BLaER1 treated with 17β-estradiol and CSF1 and Interleukin-3, amounts not matched to agents 10 nM and 100 nM (cell line): ENCODE measurements around the gene SETMAR.

ENCODE experiments used
- H3K27ac ChIP-seq, 11 experiments: shearing (Covaris generic); formaldehyde crosslinking; 2 replicates each; pipeline ENCODE4 v1.8.1; 2022
- H3K27me3 ChIP-seq, 11 experiments: shearing (Covaris generic); formaldehyde crosslinking; 2 replicates each; pipeline ENCODE4 v1.8.1; 2022
- H3K36me3 ChIP-seq, 11 experiments: shearing (Covaris generic); formaldehyde crosslinking; 2 replicates each; pipeline ENCODE4 v1.8.1; 2022
- H3K4me1 ChIP-seq, 10 experiments: shearing (Covaris generic); formaldehyde crosslinking; 2 replicates each; pipeline ENCODE4 v1.8.1; 2022
- H3K4me2 ChIP-seq, 11 experiments: shearing (Covaris generic); formaldehyde crosslinking; 2 replicates each; pipeline ENCODE4 v1.8.1; 2022
- H3K4me3 ChIP-seq, 10 experiments: shearing (Covaris generic); formaldehyde crosslinking; 2 replicates each; pipeline ENCODE4 v1.8.1; 2022
- H3K9ac ChIP-seq, 11 experiments: shearing (Covaris generic); formaldehyde crosslinking; 2 replicates each; pipeline ENCODE4 v1.8.1; 2022
- H3K9me3 ChIP-seq, 11 experiments: shearing (Covaris generic); formaldehyde crosslinking; replicated peaks in 1 of 11; 2 replicates each; pipeline ENCODE4 v1.8.1; 2022
- H4K20me1 ChIP-seq, 11 experiments: shearing (Covaris generic); formaldehyde crosslinking; 2 replicates each; pipeline ENCODE4 v1.8.1; 2022
- Cebpa-rat ChIP-seq, 11 experiments: shearing (Covaris generic); IDR thresholded peaks; 2 replicates each; pipeline ENCODE4 v1.8.1; 2022

Gene SETMAR

GRCh38 chr3:4303187-4304123 is at the start of gene SETMAR:
TSS of gene SETMAR (plus strand) at chr3:4303369. CDS start at chr3:4303371, 2 bp downstream.
- peaks cover 0 to 15% (median 0%) of the 10 kb centered on the region in 11 experiments; a peak in 5 of 22 replicates for H3K9me3 ChIP-seq
- no peaks in the 10 kb centered on the region for H3K27me3 ChIP-seq
- no peak for TF ChIP-seq Cebpa-rat (IDR thresholded peaks at IDR 0.05)
- peak within 1 kb of the TSS; percentile 63 to 86 (median 81) for H3K4me2 ChIP-seq
- peak within 1 kb of the TSS; percentile 64 to 90 (median 79) for H3K4me3 ChIP-seq
- H3K27ac ChIP-seq, result peak within 1 kb of the TSS; percentile 91 to 99 (median 97)
- peaks cover 0 to 39% (median 30%) of the 10 kb centered on the region in 11 experiments; a peak in 19 of 22 replicates for H3K36me3 ChIP-seq
- H3K4me1 ChIP-seq, result peaks cover 12 to 21% (median 18%) of the 10 kb centered on the region in 10 experiments; a peak in 19 of 20 replicates
- peaks cover 0 to 1% (median 0%) of the 10 kb centered on the region in 11 experiments; a peak in 2 of 22 replicates for H4K20me1 ChIP-seq
- peak within 1 kb of the TSS; percentile 92 to 98 (median 97) for H3K9ac ChIP-seq

- TF ChIP-seq Cebpa-rat (IDR thresholded peaks at IDR 0.05), result no peak
- Histone ChIP-seq H3K27me3 (no peaks in the 10 kb centered on the region), H3K9me3 (no peaks in the 10 kb centered on the region), H3K4me2 (no peak overlapping the region), H3K27ac (no peak overlapping the region), H3K36me3 (no peaks in the 10 kb centered on the region), H3K9ac (no peak overlapping the region), H3K4me3 (no peak overlapping the region), H3K4me1 (no peaks in the 10 kb centered on the region), H4K20me1 (no peaks in the 10 kb centered on the region)
These were observed 41.8 kb upstream of the SETMAR start for GRCh38 chr3:4261406-4261805.

GRCh38 chr3:4264040-4264439 is 39.1 kb upstream of the SETMAR start:
- Histone ChIP-seq H3K9ac (no peak overlapping the region), H3K4me3 (no peak overlapping the region), H3K4me2 (no peak overlapping the region), H3K9me3 (no peaks in the 10 kb centered on the region), H4K20me1 (no peaks in the 10 kb centered on the region), H3K27me3 (no peaks in the 10 kb centered on the region), H3K36me3 (no peaks in the 10 kb centered on the region), H3K27ac (no peak overlapping the region), H3K4me1 (no peaks in the 10 kb centered on the region)
- no peak for TF ChIP-seq Cebpa-rat (IDR thresholded peaks at IDR 0.05)

GRCh38 chr3:4270720-4271119 is 32.4 kb upstream of the SETMAR start:
- Histone ChIP-seq H3K27ac (peak overlapping the region in 4 of 11 experiments; percentile 14 to 38 (median 24); a peak in 2 of 22 replicates), H3K36me3 (no peaks in the 10 kb centered on the region), H3K9ac (peak overlapping the region in 2 of 11 experiments; percentile 15 to 32; a peak in 3 of 22 replicates), H3K27me3 (no peaks in the 10 kb centered on the region), H3K4me3 (peak overlapping the region in 4 of 10 experiments; percentile 25 to 43 (median 34); a peak in 4 of 20 replicates), H4K20me1 (no peaks in the 10 kb centered on the region), H3K9me3 (no peaks in the 10 kb centered on the region), H3K4me2 (peak overlapping the region; percentile 56 to 86 (median 68); a peak in 21 of 22 replicates), H3K4me1 (peaks cover 18 to 22% (median 21%) of the 10 kb centered on the region in 10 experiments)
- no peak for TF ChIP-seq Cebpa-rat (IDR thresholded peaks at IDR 0.05)

- no peak overlapping the region for H3K9ac ChIP-seq
- TF ChIP-seq Cebpa-rat (IDR thresholded peaks at IDR 0.05), result no peak
These were observed 31.3 kb upstream of the SETMAR start for GRCh38 chr3:4271834-4272233.

GRCh38 chr3:4279516-4280105 is 23.6 kb upstream of the SETMAR start:
- H3K4me2 ChIP-seq, result no peak overlapping the region
- no peaks in the 10 kb centered on the region for H3K36me3 ChIP-seq
- H3K4me1 ChIP-seq, result no peaks in the 10 kb centered on the region; a peak in 1 of 20 replicates
- H3K9ac ChIP-seq, result no peak overlapping the region
- H3K27ac ChIP-seq, result no peak overlapping the region
- no peak overlapping the region for H3K4me3 ChIP-seq
- H3K27me3 ChIP-seq, result no peaks in the 10 kb centered on the region
- no peaks in the 10 kb centered on the region for H4K20me1 ChIP-seq
- no peak for TF ChIP-seq Cebpa-rat (IDR thresholded peaks at IDR 0.05)
- no peaks in the 10 kb centered on the region for H3K9me3 ChIP-seq

More at GRCh38 chr3:4271834-4272233, 31.3 kb upstream of the SETMAR start:
- H3K27ac ChIP-seq, result no peak overlapping the region
- H4K20me1 ChIP-seq, result no peaks in the 10 kb centered on the region
- no peaks in the 10 kb centered on the region for H3K36me3 ChIP-seq
- H3K4me3 ChIP-seq, result no peak overlapping the region
- no peaks in the 10 kb centered on the region for H3K9me3 ChIP-seq
- H3K4me2 ChIP-seq, result peak overlapping the region in 10 of 11 experiments; percentile 56 to 86 (median 73); a peak in 15 of 22 replicates
- peaks cover 18 to 22% (median 21%) of the 10 kb centered on the region in 10 experiments for H3K4me1 ChIP-seq
- H3K27me3 ChIP-seq, result no peaks in the 10 kb centered on the region

- H3K27me3 ChIP-seq, result no peaks in the 10 kb centered on the region
- no peak overlapping the region for H3K4me2 ChIP-seq
- TF ChIP-seq Cebpa-rat (IDR thresholded peaks at IDR 0.05), result no peak
- H3K9ac ChIP-seq, result no peak overlapping the region
- H3K36me3 ChIP-seq, result no peaks in the 10 kb centered on the region
- H3K4me3 ChIP-seq, result no peak overlapping the region
- no peak overlapping the region for H3K27ac ChIP-seq
- H4K20me1 ChIP-seq, result no peaks in the 10 kb centered on the region
- no peaks in the 10 kb centered on the region; a peak in 1 of 20 replicates for H3K4me1 ChIP-seq
- no peaks in the 10 kb centered on the region for H3K9me3 ChIP-seq
These were observed 21.2 kb upstream of the SETMAR start for GRCh38 chr3:4281991-4282390.

- H3K4me3 ChIP-seq, result no peak overlapping the region
- H3K9ac ChIP-seq, result no peak overlapping the region
- no peak for TF ChIP-seq Cebpa-rat (IDR thresholded peaks at IDR 0.05)
- no peaks in the 10 kb centered on the region; a peak in 1 of 20 replicates for H3K4me1 ChIP-seq
- H3K27me3 ChIP-seq, result no peaks in the 10 kb centered on the region
- H3K4me2 ChIP-seq, result no peak overlapping the region
- no peaks in the 10 kb centered on the region for H3K9me3 ChIP-seq
- H3K36me3 ChIP-seq, result no peaks in the 10 kb centered on the region
- no peaks in the 10 kb centered on the region for H4K20me1 ChIP-seq
- H3K27ac ChIP-seq, result no peak overlapping the region
These were observed 18.3 kb upstream of the SETMAR start for GRCh38 chr3:4284865-4285264.

- Histone ChIP-seq H3K4me2 (peak overlapping the region in 2 of 11 experiments; percentile 2 to 7; a peak in 2 of 22 replicates), H3K4me1 (peaks cover 0 to 5% (median 0%) of the 10 kb centered on the region in 10 experiments; a peak in 1 of 20 replicates), H3K36me3 (no peaks in the 10 kb centered on the region), H3K9me3 (no peaks in the 10 kb centered on the region), H3K27me3 (no peaks in the 10 kb centered on the region), H3K9ac (no peak overlapping the region), H3K27ac (no peak overlapping the region), H3K4me3 (no peak overlapping the region), H4K20me1 (no peaks in the 10 kb centered on the region)
- TF ChIP-seq Cebpa-rat (IDR thresholded peaks at IDR 0.05), result no peak
These were observed 14.1 kb upstream of the SETMAR start for GRCh38 chr3:4289044-4289443.
